GM10266 (cell line): Measurements from ENCODE around the gene SPTB.
A peak's percentile ranks its signal among the peaks of the same experiment; 100 is the strongest.
"Not testable (repeated sequence)": the region's sequence is repeated elsewhere in the genome, so short reads cannot be mapped to it uniquely, and the experiment has no call there.

Experiments
- DNase-seq: peaks from one replicate; pipeline ENCODE4 v3.0.0; 2012; ENCODE audit errors: extremely low spot score
- TF ChIP-seq, protein P1 (sequence below): IDR thresholded peaks from 2 replicates; pipeline ENCODE4 v1.5.1; 2012; ENCODE audit warnings: mild to moderate bottlenecking, low read depth; ENCODE audit not compliant: control insufficient read depth, insufficient read depth; ENCODE audit errors: missing control alignments

Gene SPTB

DNA sequence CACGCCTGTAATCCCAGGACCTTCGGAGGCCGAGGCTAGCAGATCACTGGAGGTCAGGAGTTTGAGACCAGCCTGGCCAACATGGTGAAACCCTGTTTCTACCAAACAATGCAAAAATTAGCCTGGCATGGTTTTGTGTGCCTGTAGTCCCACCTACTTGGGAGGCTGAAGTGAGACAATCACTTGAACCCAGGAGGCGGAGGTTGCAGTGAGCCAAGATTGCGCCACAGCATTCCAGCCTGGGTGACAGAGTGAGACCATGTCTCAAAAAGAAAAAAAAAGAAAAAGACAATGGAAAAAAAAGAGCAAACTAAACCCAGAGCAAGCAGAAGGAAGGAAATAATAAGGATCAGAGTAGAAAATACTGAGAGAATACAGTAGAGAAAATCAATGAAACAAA is 39.9 kb upstream of the SPTB start:
- TF ChIP-seq, protein P1, sequence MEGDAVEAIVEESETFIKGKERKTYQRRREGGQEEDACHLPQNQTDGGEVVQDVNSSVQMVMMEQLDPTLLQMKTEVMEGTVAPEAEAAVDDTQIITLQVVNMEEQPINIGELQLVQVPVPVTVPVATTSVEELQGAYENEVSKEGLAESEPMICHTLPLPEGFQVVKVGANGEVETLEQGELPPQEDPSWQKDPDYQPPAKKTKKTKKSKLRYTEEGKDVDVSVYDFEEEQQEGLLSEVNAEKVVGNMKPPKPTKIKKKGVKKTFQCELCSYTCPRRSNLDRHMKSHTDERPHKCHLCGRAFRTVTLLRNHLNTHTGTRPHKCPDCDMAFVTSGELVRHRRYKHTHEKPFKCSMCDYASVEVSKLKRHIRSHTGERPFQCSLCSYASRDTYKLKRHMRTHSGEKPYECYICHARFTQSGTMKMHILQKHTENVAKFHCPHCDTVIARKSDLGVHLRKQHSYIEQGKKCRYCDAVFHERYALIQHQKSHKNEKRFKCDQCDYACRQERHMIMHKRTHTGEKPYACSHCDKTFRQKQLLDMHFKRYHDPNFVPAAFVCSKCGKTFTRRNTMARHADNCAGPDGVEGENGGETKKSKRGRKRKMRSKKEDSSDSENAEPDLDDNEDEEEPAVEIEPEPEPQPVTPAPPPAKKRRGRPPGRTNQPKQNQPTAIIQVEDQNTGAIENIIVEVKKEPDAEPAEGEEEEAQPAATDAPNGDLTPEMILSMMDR, result no peak
- no peak for DNase-seq

DNA sequence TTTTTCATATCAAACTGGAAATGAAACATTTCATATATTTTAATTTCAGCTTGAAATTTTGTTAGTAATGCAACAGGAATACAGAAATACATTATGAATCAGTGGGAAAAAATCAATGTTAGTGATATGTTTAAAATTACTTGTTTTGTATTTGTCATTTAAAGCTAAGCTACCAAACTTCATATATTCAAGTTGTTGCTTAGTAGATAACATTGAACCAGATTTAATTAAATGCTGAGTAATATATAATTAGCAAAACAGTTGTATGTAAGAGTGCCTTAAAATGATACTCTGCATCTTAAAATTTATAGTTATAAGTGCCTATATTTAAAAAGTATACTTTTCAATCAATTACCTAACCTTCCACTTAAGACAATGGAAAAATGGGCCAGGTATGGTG is 39.5 kb upstream of the SPTB start:
- no peak for DNase-seq
- TF ChIP-seq, protein P1, result no peak

DNA sequence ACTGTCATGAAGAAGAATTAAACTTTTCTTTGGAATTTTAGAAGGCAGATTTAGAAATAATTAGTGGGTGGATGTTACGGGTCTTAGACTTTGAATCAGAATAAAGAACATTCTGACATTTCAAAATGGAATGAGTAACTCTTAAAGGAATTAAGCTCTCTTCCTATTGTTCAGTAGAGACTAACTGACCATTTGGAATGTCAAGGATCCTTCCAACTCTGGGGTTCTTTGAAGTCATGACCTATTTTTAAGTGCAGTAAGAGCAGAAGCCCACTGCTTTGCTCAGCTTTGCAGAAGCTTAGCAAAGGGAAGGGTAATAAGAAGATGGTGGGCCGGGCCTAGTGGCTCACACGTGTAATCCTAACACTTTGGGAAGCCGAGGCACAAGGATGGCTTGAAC is 38.5 kb upstream of the SPTB start:
- DNase-seq, result no peak
- TF ChIP-seq, protein P1, result no peak

DNA sequence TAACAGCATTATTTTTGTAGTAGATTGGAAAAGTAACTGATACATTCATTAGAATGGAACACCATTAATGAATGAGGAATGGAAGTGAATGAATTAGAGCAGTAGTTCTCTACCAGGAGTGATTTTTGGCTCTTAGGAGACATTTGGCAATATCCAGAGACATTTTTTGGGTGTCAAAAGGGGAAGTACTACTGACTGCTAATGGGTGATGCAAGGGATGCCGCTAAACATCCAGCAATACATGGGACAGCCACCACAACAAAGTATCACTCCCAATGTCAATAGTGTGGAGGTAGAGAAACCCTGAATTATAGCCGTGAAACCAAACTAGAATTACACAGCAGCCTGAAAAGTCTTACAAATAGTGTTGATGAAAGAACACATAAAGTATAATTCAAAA is 36.1 kb upstream of the SPTB start:
- DNase-seq, result no peak
- TF ChIP-seq, protein P1, result no peak

DNA sequence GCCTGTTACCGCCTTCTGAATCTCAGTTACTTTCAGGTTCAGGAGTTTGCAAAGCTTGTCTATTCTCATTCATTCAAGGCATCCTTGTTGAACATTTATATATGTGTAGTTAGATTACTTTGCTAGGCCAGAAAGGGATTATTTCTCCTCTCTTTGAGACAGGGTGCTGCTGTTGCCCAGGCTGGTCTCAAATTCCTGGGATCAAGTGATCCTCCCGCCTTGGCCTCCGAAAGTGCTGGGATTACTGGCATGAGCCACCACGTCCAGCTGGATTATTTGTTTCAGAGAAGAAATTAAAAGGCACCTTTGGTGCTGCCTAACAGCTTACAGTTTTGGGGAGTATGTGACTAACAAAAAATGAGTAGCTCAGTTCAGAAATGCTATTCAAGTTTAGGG is 35.3 kb upstream of the SPTB start:
- DNase-seq, result no peak
- TF ChIP-seq, protein P1, result no peak

DNA sequence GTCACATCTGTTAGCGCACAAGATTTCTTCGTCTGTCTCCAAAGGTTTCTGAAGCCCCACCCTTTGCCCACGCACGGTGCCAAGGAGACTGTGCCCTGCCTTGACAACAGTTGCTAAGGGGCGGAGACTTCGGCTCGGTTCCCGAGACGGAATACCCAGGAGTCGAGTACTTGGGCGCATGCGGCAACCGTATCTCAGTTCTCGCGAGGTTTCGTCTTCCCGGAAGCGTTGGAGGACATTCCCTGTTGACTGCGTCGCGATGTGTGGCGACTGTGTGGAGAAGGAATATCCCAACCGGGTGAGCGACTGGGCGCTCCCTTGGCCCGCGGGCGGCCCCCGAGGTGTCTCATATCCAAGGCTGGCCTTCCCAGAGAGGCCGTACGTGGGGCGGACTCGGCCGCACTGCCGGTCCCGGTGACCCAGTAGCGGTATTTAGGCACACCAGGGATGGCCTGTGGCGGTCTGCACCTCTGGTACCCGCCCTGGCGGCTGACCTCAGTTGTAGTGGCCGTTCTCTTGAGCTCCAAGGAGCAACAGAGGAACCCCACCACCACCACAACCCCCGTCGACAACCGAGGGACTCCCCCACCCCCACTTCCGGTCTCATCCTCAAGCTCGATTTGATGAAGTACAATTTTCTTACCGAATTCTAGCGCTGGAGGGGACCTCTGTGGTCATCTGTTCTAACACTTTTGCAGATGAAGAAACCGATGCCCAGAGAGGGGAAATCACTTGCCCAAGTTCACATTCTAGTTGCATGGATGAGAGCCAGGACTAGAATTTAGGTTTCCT is 34.7 kb upstream of the SPTB start, which contains the start of gene CHURC1:
Gene CHURC1, plus strand, starts transcription at position 219 of the 792 bp plus-strand sequence. Its CDS starts 41 bp downstream, at position 260.
- peak; percentile 85 for DNase-seq
- TF ChIP-seq, protein P1, result no peak

DNA sequence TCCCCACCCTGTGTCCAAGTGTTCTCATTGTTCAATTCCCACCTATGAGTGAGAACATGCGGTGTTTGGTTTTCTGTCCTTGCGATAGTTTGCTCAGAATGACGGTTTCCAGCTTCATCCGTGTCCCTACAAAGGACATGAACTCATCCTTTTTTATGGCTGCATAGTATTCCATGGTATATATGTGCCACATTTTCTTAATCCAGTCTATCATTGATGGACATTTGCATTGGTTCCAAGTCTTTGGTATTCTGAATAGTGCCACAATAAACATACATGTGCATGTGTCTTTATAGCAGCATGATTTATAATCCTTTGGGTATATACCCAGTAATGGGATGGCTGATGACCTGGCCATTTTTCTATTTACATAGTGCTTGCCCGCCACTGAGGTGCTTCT is 33.8 kb upstream of the SPTB start:
- not testable (repeated sequence) for DNase-seq
